ENCODE data around the gene INS.

The INS gene

DNA sequence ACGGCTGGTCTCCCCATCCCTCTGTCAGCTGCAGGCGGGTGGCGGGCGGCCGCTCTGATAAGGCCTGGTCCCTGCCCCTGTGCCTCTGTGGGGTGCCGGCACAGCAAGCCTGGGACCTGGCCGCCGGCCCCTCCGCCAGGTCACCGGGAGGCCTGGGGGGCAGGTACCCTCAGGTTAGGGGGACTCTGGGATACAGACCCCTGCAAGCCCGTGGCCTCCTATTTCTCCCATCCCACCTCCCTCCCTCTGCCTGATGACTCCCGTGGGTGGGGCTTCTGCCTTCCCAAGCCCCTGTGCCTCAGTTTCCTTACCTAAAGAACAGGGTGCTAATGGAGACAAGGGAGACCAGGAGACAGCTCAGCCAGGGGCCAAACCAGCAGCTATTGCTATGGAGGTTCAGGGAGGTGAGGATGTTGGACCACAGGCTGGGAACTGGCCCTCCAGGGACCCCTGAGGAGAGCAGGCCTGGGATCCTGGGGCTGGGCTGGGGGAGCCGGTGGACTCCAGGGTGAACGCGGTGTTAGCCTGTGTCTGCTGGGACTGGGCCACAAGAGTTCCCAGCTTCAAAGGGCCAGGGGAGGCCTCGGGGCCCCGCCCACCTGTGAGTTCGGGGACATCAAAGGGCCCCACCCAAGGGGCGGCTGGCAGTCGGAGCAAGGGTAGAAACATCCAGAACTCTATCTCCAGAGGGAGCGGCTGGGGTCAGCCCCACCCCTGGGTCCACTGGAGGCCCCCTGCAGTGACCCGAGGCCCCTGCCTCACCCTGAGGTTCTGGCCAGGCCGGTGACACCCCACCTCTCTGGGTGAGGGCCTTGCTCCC is 42.6 kb upstream of the INS start:
- Histone ChIP-seq H3K4me3 (ENCODE audit: low read length) (no peak overlapping the region), H3K27me3 (ENCODE audit: insufficient read depth, low read length) (no peaks in the 10 kb centered on the region), H3K4me1 (ENCODE audit: insufficient read depth, low read length) (no peaks in the 10 kb centered on the region), H3K36me3 (ENCODE audit: insufficient read depth, low read depth, low read length) (no peaks in the 10 kb centered on the region), H3K27ac (ENCODE audit: low read length) (no peak overlapping the region), H3K9ac (ENCODE audit: low read depth, low read length) (no peak overlapping the region), H3K9me3 (ENCODE audit: insufficient read depth, low read depth, low read length) (no peaks in the 10 kb centered on the region)

DNA sequence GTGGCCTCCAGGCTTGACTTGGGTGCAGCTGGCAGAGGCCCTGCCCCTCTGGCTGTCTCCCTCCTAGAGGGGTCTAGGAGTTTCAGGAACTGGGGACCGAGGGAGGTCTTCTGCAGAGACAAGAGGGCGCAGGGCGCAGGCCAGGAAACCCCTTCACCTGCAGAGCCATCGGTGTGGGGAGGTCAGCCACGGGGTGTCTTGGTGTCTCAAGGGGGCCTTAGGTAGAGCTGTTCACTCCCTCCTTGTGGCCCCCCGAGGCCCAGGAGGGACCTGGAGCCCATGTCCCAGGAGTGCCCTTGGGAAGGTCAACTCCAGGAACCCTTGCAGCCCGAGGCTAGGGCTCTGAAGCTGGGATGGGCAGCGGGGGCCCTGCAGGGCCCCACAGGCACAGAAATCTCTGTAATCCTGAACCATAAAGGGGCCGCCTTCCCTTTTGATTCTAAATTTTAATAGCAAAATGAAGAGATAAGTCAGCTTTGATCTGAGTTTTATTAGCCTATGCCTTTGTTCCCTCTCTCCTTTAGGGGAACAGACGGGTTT is 42.0 kb upstream of the INS start:
- Histone ChIP-seq H3K36me3 (ENCODE audit: insufficient read depth, low read depth, low read length) (no peaks in the 10 kb centered on the region), H3K9me3 (ENCODE audit: insufficient read depth, low read depth, low read length) (no peaks in the 10 kb centered on the region), H3K27me3 (ENCODE audit: insufficient read depth, low read length) (no peaks in the 10 kb centered on the region), H3K9ac (ENCODE audit: low read depth, low read length) (no peak overlapping the region), H3K4me3 (ENCODE audit: low read length) (no peak overlapping the region), H3K27ac (ENCODE audit: low read length) (no peak overlapping the region), H3K4me1 (ENCODE audit: insufficient read depth, low read length) (no peaks in the 10 kb centered on the region)

DNA sequence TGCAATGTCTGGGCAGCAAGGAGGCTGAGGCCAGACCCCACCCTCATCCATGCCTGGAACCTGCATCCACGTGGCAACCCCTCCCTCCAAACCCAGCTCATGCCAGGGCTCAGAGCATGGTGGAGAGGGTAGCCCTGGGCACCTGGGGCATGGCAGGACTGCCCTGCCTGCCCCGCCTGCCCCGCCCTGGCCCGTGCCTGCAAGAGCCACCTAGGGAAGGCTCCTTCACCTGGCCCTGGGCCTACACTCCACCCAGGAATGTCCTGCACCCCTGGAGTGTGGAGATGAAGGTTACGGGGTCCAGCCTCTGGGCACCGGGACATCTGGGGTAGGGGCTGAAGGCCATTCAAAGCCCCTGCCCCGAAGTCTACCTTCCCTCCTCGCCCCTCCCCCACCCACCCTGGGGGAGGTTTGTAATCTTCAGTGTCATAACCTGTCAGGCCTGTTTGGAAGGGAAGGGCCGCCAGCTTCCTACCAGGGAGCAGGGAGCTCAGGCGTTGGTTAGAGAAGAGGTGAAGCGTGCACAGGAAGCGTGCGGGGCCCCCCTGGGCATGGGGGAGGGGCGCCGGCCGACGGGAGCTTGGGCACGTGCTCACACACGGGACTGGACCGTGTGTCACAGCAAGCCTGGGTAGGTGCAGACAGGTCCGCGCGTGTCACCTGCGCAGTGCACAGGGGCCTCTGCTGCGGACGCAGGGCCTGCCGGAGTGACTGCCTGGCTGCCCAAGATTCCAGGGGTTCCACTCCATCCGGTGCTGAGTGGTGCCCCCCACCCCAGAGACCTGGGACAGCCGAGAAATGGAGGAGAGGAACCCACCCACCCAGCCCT is 41.3 kb upstream of the INS start:
- Histone ChIP-seq H3K4me1 (ENCODE audit: insufficient read depth, low read length) (no peaks in the 10 kb centered on the region), H3K9me3 (ENCODE audit: insufficient read depth, low read depth, low read length) (no peaks in the 10 kb centered on the region), H3K27ac (ENCODE audit: low read length) (no peak overlapping the region), H3K36me3 (ENCODE audit: insufficient read depth, low read depth, low read length) (no peaks in the 10 kb centered on the region), H3K4me3 (ENCODE audit: low read length) (no peak overlapping the region), H3K9ac (ENCODE audit: low read depth, low read length) (no peak overlapping the region), H3K27me3 (ENCODE audit: insufficient read depth, low read length) (no peaks in the 10 kb centered on the region)

DNA sequence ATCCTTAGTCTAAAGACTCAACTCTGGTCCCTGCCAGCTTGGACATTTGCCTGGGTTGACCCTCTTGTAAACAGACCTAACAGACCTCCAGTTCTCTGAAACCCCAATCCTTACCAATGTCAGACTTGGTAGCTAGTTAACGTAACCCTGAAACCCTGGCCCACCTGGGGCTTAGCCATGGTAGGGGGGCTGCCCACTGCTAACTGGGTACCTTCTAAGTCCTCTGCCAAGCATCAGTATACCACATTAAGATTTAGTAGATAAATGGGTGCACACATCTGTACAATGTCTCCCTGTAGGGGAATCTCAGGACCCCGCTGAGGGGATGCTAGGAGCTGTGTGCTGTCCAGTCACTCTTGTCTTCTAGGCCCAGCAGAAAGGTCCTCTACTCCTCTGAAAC is 40.5 kb upstream of the INS start:
- Histone ChIP-seq H3K4me3 (ENCODE audit: low read length) (no peak overlapping the region), H3K27me3 (ENCODE audit: insufficient read depth, low read length) (peaks cover 6% of the 10 kb centered on the region), H3K27ac (ENCODE audit: low read length) (no peak overlapping the region), H3K4me1 (ENCODE audit: insufficient read depth, low read length) (no peaks in the 10 kb centered on the region), H3K9me3 (ENCODE audit: insufficient read depth, low read depth, low read length) (no peaks in the 10 kb centered on the region), H3K9ac (ENCODE audit: low read depth, low read length) (no peak overlapping the region), H3K36me3 (ENCODE audit: insufficient read depth, low read depth, low read length) (no peaks in the 10 kb centered on the region)

DNA sequence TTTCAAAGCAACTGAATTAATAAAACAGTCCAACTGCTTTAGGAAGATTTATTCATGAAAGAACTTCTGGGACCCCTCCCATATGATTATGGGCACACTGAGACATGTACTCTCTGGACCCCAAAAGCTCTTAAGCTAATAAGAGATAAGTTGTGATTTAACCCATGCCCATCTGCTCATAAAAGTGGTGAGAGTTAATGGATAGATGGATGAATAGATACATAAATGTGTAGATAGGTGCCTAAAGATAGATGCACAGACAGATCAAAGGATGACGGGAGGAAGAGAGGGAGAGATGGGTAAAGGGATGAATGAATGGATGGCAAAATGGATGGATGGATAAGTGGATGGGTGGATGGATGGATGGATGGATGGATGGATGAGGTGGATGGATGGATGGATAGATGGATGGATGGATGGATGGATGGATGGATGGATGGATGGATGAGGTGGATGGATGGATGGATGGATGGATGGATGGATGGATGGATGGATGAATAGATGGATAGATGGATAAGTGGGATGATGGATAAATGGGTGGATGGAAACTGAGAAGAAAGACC is 40.0 kb upstream of the INS start:
- Histone ChIP-seq H3K9me3 (ENCODE audit: insufficient read depth, low read depth, low read length) (no peaks in the 10 kb centered on the region), H3K27ac (ENCODE audit: low read length) (no peak overlapping the region), H3K9ac (ENCODE audit: low read depth, low read length) (no peak overlapping the region), H3K27me3 (ENCODE audit: insufficient read depth, low read length) (peaks cover 11% of the 10 kb centered on the region), H3K36me3 (ENCODE audit: insufficient read depth, low read depth, low read length) (no peaks in the 10 kb centered on the region), H3K4me3 (ENCODE audit: low read length) (no peak overlapping the region), H3K4me1 (ENCODE audit: insufficient read depth, low read length) (no peaks in the 10 kb centered on the region)

DNA sequence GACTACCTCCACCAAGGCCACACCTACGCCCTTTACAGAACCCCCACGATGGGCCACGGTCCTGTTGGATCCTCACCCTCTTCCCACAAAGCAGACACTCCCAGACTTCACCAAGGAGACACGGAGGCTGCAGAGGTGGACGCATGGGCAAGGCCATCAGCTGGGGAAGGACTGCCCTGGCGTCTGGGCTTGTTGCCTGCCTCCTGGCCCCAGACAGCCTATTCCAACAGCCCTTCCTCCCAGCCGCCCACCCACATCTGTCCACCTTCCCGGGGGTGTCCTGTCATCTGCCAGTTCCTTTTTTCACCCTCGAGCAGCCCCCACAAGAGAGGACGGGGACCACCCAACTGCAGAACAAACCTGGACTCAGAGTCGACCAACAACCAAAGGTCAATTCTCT is 39.5 kb upstream of the INS start:
- Histone ChIP-seq H3K9me3 (ENCODE audit: insufficient read depth, low read depth, low read length) (no peaks in the 10 kb centered on the region), H3K9ac (ENCODE audit: low read depth, low read length) (no peak overlapping the region), H3K27ac (ENCODE audit: low read length) (no peak overlapping the region), H3K27me3 (ENCODE audit: insufficient read depth, low read length) (peaks cover 12% of the 10 kb centered on the region), H3K36me3 (ENCODE audit: insufficient read depth, low read depth, low read length) (no peaks in the 10 kb centered on the region), H3K4me3 (ENCODE audit: low read length) (no peak overlapping the region), H3K4me1 (ENCODE audit: insufficient read depth, low read length) (no peaks in the 10 kb centered on the region)

DNA sequence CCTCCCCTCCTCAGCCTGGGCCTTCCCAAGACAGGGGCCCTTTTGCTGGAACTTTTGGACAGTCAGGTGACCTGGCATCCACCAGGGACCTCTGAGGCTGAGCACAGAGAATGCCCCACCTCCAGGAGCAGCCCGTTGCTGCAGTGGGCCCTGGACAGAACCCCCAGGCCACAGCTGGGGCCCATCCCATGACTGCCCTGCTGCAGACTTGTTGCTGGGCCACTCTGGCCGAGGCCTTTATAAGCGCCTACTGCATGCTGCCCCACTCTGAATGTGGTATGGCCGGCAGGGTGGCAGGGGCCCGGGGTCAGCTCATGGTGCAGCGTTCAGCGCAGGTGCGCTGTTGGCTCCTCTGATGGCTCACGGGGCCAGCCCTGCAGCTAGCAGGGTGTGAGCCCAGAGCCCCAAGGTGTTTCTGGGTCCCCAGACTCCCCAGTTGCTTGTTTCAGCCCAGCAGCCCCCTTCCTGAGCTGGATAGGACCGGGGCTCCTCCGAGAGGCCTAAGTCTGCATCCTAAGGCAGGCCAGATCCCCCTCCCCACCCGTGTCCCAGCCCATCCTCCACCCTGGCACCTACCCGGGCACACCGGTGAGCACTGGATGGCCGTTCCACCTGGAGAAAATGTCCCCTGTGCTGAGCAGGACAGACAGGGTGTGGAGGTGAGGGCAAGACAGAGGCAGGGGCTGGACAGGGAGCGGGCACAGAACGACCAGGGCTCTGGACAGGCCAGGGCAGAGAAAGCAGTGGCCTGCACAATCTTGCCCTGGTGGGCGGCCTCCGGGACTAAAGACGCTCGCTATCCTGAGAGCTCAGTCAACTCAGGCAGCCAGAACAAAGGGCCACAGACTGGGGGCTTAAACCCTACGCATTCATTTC is 38.7 kb upstream of the INS start:
- Histone ChIP-seq H3K27ac (ENCODE audit: low read length) (no peak overlapping the region), H3K27me3 (ENCODE audit: insufficient read depth, low read length) (peaks cover 12% of the 10 kb centered on the region), H3K9ac (ENCODE audit: low read depth, low read length) (no peak overlapping the region), H3K36me3 (ENCODE audit: insufficient read depth, low read depth, low read length) (no peaks in the 10 kb centered on the region), H3K4me1 (ENCODE audit: insufficient read depth, low read length) (no peaks in the 10 kb centered on the region), H3K4me3 (ENCODE audit: low read length) (no peak overlapping the region), H3K9me3 (ENCODE audit: insufficient read depth, low read depth, low read length) (no peaks in the 10 kb centered on the region)

DNA sequence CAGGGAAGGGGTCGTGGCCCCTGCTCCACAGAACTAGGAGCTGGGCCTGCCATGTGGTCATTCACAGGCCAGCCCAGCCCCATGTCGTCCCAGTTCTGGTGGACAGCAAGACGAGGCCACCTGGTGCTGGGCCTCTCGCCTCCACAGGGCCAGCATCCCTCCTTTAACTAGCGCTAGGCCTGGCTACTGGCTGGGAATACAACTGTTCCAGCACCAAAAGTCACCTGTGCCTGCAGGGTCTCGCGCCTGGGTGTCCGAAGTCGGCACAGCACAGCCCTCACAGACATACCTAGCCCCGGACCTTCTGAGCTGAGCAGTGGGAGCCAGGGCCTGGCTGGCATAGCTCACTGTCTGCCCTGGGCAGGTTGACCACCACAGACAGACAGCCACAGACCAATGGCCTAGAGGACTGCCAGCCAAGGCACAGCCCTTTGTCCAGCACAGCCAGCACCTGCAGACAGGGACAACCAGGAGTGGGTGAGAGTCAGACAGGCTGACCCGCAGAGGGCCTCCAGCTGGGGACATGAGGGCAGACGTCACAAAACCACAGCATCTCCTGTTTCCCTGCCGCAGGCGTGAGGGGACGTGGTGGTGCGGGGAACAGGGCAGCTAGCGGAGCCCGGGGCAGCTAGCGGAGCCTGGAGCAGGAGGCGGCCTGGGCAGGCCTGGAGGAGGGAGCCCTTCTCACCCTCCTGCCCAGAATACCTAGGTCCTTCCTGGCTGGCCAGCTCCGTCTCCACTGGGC is 37.8 kb upstream of the INS start:
- Histone ChIP-seq H3K4me1 (ENCODE audit: insufficient read depth, low read length) (no peaks in the 10 kb centered on the region), H3K4me3 (ENCODE audit: low read length) (no peak overlapping the region), H3K36me3 (ENCODE audit: insufficient read depth, low read depth, low read length) (no peaks in the 10 kb centered on the region), H3K27me3 (ENCODE audit: insufficient read depth, low read length) (peaks cover 12% of the 10 kb centered on the region), H3K27ac (ENCODE audit: low read length) (no peak overlapping the region), H3K9ac (ENCODE audit: low read depth, low read length) (no peak overlapping the region), H3K9me3 (ENCODE audit: insufficient read depth, low read depth, low read length) (no peaks in the 10 kb centered on the region)

DNA sequence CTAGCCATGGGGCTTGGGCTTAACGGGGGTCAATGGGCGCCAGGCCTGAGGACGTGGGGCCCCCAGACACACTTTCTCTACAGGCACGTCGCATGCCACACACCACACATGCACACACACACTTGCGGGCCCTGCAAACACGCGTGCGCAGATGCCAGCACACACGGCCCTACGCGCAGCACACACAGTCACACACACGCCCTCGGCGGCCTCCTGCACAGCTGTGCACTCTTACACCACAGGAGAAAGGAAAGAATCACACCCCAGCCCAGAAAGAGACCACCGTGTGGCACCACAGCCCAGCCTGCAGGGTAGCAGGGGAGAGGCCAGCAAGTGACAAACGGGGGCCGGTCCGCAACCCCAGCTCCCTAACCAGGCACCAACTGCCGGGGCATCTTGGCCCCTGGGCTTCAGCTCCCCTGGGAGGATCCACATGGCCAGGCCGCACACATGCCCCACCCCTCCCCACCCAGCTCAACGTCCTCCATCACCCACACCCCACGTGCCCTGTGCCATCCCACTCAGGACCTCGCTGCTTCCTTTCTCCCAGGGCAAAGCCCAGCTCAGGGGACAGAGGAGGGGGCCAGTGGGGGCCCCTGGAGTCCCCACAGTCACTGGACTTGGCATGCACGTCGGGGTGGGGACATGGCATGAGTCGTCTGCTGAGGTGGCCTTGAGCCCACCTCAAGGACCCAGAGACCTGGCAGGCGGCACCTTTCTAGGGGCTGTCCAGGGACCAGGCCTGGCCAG is 36.9 kb upstream of the INS start:
- Histone ChIP-seq H3K4me3 (ENCODE audit: low read length) (no peak overlapping the region), H3K27me3 (ENCODE audit: insufficient read depth, low read length) (peaks cover 12% of the 10 kb centered on the region), H3K9ac (ENCODE audit: low read depth, low read length) (no peak overlapping the region), H3K27ac (ENCODE audit: low read length) (no peak overlapping the region), H3K36me3 (ENCODE audit: insufficient read depth, low read depth, low read length) (no peaks in the 10 kb centered on the region), H3K4me1 (ENCODE audit: insufficient read depth, low read length) (no peaks in the 10 kb centered on the region), H3K9me3 (ENCODE audit: insufficient read depth, low read depth, low read length) (no peaks in the 10 kb centered on the region)

DNA sequence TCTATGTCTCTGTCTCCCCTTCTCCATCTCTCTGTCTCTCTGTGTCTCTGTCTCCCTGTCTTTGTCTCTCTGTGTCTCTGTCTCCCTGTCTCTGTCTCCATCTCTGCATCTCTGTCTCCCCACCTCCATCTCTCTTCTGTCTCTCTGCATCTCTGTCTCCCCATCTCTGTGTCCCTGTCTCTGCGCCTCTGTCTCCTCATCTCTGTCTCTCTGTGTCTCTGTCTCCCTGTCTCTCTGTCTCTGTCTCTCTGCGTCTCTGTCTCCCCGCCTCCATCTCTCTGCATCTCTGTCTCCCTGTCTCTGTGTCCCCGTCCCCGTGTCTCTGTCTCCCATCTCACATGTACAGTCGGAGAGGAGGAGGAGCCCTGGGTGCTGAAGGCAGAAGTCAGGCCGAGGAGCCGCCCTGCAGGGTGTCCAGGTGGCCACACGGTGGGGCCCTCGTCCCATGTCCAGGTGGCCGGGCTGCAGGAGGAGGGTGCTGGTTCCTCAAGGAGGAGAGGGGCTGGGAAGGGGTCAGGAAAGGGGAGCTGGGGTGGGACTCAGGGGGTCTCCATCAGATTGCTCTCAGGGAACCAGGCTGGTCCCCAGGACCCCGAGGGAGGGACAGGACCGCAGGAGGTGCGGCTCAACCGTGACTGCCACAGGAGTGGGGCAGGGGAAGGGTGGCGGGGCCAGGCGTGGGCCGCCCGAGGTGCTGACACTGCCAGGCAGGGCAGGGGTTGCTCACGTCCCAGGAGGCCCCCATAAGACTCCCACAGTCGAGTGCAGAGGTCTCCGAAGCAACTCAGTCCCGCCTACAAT is 36.2 kb upstream of the INS start:
- H3K4me1 ChIP-seq (ENCODE audit: insufficient read depth, low read length), result no peaks in the 10 kb centered on the region
- peaks cover 12% of the 10 kb centered on the region for H3K27me3 ChIP-seq (ENCODE audit: insufficient read depth, low read length)
- no peak overlapping the region for H3K27ac ChIP-seq (ENCODE audit: low read length)
- H3K36me3 ChIP-seq (ENCODE audit: insufficient read depth, low read depth, low read length), result no peaks in the 10 kb centered on the region
- no peaks in the 10 kb centered on the region for H3K9me3 ChIP-seq (ENCODE audit: insufficient read depth, low read depth, low read length)
- H3K9ac ChIP-seq (ENCODE audit: low read depth, low read length), result no peak overlapping the region
- no peak overlapping the region for H3K4me3 ChIP-seq (ENCODE audit: low read length)

Measured in iPS-20b (cell line).